ENCODE results near the gene ETS1.

- TF ChIP-seq CTCF (IDR thresholded peaks at IDR 0.05; ENCODE audit: insufficient read depth, low read length) (no peak), REST (IDR thresholded peaks at IDR 0.05; ENCODE audit: insufficient replicate concordance, low read depth) (no peak), GABPA (IDR thresholded peaks at IDR 0.05; ENCODE audit: low read depth) (no peak), POLR2AphosphoS5 (IDR thresholded peaks at IDR 0.05; ENCODE audit: low read depth) (no peak)
These were observed 6.9 kb upstream of the ETS1 start for GRCh38 chr11:128594226-128594625.

Measured in HL-60 (cell line).